ENCODE results near the gene RASSF10.

Gene RASSF10

GRCh38 chr11:12994476-12994875, 14.6 kb upstream of the RASSF10 start:
- DNase-seq: no peak

- no peak for DNase-seq
These were observed 13.9 kb upstream of the RASSF10 start for GRCh38 chr11:12995188-12995587.

GRCh38 chr11:12995823-12996222, 13.3 kb upstream of the RASSF10 start:
- no peak for DNase-seq

- DNase-seq: no peak
These were observed 11.9 kb upstream of the RASSF10 start for GRCh38 chr11:12997168-12997567.

DNA sequence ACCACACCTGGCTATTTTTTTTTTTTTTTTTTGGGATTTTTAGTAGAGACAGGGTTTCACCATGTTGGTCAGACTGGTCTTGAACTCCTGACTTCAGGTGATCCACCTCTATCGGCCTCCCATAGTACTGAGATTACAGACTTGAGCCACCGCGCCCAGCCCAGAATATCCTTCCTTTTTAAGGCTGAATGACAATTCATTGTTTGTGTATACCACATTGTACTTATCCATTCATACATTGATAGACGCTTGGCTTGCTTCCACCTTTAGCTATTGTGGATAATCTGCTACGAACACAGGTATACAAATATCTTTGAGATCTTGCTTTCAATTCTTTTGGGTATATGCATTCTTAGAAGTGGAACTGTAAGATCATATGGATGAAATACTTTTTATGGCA, 10.8 kb upstream of the RASSF10 start:
- no peak for DNase-seq

GRCh38 chr11:12999597-12999996, 9.5 kb upstream of the RASSF10 start:
- no peak for DNase-seq

DNA sequence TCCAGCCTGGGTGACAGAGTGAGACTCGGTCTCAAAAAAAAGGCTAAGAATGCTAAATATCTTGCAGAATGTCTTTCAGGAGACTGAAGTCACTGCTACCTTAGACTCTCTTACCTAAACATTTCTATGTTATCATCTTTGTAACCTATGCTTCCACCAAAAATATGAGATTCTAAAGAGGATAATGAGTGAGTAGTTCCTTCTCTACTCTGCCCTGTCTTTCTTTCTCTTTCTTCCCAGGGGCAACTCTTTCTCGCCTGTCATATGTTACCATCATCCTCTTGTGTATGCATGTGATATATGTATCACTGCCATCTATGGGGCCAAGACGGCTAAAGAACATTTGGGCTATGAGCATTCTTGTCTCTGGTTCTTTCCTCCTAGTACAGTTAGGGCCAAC, 9.0 kb upstream of the RASSF10 start:
- no peak for DNase-seq

DNA sequence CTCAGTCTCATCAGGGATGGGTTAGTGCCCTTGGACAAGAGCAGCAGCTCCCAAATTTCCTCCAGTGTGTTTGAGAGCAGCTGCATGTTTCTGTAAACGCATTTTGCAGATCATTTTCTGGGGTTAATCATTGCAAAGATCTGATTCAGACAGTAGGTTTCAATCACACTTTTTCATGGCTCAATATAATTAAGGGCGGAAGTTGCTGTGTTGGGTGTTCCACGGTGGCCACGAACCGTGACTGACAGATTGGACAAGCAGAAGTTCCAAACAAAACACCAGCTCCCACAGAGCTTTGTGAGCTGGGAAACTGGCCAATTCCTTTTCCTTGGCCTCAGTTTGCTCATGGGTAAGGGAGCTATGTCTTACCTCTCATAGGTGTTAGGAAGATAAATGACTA, 8.4 kb upstream of the RASSF10 start:
- no peak for DNase-seq

DNA sequence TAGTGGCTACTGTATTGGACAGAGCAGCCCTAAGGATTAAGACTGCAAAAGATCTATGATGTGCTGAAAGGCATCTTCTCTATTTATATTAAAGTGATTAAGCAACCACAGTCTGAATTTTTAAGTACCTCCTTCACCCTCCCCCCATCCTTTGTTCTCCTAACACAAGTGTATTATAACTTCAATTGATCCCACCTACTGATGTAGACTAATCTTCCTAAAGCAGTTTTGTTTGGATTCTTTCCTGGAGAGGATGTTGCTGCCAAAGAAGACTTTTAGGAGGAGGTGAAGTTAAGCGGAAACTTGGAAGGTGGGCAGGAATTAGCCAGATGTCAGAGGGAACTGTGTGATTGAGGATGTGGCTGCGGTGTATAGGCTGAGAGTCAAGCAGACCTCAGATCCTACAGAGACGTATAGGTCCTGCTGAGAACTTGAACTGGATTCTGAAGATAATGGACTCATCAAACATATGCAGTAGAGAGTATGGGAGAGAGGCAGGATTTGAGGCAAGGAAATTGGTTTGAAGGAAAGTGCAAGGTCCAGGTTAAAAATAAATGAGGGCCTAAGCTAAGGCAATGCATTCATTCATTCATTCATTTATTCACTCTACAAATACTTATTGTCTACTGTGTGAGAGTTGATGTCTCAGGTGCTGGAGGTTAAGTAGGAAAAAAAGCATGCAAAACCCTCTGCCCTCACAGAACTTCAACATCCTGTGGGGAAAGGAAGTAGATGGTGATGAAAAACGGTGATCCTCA, 5.2 kb upstream of the RASSF10 start:
- DNase-seq: no peak

DNA sequence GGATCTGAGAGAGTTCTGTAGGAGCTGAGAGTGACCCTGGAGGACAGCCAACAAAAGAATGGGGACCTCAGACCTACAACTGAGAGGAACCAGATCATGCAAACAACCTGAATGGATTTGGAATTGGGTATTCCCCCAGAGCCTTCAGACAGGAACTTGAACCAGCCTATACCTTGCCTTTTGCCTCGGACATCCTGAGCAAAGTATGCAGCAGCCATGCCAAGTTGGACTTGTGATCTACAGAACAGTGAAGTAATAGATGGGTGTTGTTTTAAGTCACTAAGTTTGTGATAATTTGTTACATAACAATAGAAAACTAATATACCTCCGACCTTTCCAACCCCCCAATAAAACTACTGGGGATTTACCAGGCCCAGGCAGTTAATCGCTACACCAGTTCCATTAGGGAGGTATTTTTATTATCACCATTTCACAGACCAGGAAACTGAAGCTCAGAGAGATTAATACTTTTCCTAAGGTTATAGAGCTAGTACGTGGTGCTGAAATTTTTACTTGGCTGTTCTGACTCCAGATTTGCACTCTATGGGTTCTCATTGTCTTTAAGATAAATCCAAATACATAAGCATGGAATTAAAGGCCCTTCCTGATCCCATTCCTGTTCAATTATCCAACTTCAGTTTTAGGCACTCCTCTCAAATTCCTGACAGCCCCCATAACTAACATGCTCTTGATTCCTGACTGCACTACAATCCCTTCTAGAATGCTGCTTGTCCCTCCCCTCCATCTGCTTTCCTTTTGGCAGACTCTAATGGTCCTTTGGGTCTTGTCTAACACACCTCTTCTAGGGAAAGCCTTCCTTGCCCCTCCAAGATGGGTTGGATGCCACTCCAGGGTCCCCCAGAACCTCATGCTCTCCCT, 1.7 kb upstream of the RASSF10 start:
- no peak for DNase-seq

GRCh38 chr11:13008061-13008435, 1.1 kb upstream of the RASSF10 start:
- no peak for DNase-seq

DNA sequence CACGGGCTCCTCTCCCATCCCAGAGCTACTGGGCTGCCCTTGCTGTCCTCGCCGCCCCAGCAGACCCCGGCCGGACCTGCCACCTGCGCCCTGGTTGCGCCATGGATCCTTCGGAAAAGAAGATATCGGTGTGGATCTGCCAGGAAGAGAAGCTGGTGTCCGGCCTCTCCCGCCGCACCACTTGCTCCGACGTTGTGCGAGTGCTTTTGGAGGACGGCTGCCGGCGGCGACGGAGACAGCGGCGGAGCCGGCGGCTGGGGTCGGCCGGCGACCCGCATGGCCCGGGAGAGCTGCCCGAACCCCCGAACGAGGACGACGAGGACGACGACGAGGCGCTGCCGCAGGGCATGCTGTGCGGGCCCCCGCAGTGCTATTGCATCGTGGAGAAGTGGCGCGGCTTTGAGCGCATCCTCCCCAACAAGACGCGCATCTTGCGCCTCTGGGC, 382 bp downstream of the RASSF10 start:
- peak in 2 of 3 experiments; percentile 75 to 76 for DNase-seq

DNA sequence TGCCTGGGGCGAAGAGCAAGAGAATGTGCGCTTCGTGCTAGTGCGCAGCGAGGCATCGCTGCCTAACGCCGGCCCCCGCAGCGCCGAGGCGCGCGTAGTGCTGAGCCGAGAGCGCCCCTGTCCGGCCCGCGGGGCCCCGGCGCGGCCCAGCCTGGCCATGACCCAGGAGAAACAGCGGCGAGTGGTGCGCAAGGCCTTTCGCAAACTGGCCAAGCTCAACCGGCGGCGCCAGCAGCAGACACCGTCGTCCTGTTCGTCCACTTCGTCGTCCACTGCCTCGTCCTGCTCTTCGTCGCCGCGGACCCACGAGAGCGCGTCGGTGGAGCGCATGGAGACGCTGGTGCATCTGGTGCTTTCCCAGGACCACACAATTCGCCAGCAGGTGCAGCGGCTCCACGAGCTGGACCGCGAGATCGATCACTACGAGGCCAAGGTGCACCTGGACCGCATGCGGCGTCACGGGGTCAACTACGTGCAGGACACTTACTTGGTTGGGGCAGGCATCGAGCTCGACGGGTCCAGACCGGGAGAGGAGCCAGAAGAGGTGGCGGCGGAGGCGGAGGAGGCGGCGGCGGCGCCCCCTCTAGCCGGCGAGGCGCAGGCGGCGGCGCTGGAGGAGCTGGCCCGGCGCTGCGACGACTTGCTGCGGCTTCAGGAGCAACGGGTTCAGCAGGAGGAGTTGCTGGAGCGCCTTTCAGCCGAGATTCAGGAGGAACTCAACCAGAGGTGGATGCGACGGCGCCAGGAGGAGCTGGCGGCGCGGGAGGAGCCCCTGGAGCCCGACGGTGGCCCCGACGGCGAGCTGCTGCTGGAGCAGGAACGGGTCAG, 1.0 kb downstream of the RASSF10 start:
- DNase-seq: peak; percentile 31 to 72 (median 52)

- DNase-seq: no peak
These were observed 1.8 kb downstream of the RASSF10 start for GRCh38 chr11:13010749-13011465.

DNA sequence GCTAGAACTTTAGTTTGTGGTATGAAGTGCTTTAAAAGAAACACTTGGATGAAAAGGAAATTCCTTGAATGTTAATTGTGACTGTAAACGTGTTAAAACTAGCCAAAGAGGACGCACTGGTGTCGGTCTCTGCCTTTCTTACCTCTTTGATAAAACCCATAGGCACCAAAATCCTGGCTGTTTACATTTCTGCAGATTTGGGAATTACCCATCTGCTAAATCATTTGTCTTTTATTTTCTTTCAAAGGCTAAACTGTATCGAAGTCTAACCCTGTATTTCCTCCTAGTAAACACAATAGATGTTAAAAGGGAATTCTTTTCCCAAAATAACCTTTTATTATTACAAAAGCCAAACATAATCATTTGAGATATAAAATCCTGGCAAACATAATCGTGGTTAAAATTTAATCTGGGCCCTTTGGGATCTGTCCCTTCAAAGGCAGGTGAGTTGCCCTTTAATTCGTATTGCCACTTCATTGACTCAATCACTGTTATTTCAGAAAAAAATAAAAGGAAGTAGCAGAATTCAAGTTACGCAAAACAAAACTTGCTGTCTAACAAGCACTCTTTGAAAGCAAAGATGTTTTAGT, 2.4 kb downstream of the RASSF10 start:
- DNase-seq: no peak

DNA sequence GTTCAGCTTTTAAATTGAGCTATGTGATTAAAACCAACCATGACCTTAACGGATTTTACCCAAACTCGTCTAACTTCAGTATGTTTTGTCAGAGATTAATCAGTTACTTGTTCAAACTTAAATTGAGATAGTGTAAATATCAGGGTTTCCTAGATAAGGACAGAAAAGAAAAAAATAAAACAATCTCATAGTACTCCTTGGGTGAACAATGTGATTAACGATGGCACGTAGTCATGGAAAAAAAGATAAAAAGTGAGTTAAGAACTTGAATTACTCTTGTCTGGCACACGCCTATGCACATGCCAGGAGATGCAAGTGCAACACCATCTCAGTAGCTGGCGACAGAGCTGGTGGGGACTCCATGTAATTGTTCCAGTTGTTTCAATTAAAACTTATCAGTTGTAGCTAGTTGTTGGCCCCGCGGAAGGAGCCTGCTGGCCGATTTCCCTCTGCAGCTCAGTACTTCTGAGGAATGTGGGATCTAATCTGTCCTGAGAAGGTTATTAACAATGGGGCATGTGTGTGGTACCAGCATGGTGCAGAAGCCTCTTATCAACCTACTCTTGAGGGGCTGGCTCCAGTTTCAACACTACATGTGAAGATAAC, 3.0 kb downstream of the RASSF10 start:
- no peak for DNase-seq

- no peak for DNase-seq
These were observed 4.0 kb downstream of the RASSF10 start for GRCh38 chr11:13013054-13013488.

- DNase-seq: no peak
These were observed 6.6 kb downstream of the RASSF10 start for GRCh38 chr11:13015753-13016152.

DNA sequence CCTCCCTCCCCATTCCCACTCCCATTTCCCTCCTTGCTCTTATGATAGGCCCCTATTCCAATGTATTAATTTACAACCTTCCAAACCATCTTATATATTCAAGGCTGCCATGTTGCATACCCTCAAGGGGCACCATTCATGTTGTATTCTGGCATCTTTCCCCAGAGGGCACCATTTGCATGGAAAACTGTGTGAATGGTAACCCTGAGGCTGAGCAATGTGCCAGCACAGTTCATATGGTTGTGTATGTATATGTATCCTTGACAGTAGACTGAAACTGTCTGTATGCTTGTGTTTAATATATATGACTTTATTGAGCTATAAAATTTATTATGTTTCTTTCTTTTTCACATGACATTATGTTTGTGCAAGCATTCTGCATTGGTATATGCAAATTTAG, 7.3 kb downstream of the RASSF10 start:
- DNase-seq: peak in 2 of 3 experiments; percentile 46 to 71

DNA sequence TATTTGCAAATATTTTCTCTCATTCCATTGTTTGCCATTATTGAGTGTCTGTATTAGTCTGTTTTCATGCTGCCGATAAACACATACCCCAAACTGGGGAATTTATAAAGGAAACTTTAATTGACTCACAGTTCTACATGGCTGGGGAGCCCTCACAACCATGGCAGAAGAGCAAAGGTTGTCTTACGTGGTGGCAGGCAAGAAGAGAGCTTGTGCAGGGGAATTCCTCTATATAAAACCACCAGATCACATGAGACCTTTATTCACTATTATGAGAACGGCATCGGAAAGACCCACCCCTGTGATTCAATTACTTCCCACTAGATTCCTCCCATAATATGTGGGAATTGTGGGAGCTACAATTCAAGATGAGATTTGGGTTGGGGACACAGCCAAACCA, 10.2 kb downstream of the RASSF10 start:
- DNase-seq: no peak

- no peak for DNase-seq
These were observed 14.3 kb downstream of the RASSF10 start for GRCh38 chr11:13023423-13023822.

- DNase-seq: no peak
These were observed 17.6 kb downstream of the RASSF10 start for GRCh38 chr11:13026722-13027121.

Measured in NCI-H1417 (cell line).